H1 (cell line): ENCODE measurements around the gene KCNN4. TPM values are rescaled to one million over a fixed set of nuclear protein-coding genes. Genes with fewer than 3 reads are reported as not detected.

Source experiments
- CTCF ChIA-PET: fragments of 300-600 bp; sonication (Branson Sonifier 250); formaldehyde crosslinking; loops from one replicate; lab custom pipeline; 2021; ENCODE audit not compliant: partially characterized antibody; lab: Charles Lee
- POLR2A ChIA-PET: fragments of 300-600 bp; sonication (Branson Sonifier 250); formaldehyde crosslinking; loops from one replicate; lab custom pipeline; 2021; ENCODE audit warnings: inconsistent platforms; ENCODE audit not compliant: partially characterized antibody; lab: Charles Lee
- DNase-seq, 2 experiments: peaks; one replicate each; pipeline versions ENCODE4 v3.0.0 to v3.0.0-alpha.2; 2010 to 2022; ENCODE audit warnings: low spot score in 2 of 2, low read depth in 1 of 2, mixed read lengths in 1 of 2
- FAIRE-seq: peaks from 2 replicates; lab custom pipeline; 2011; peaks lifted over from hg19 to GRCh38; lab: Jason Lieb, UNC
- H2AFZ ChIP-seq: 2 replicates; pipeline ENCODE4 v1.8.1; 2012; ENCODE audit warnings: low read length, inconsistent platforms
- H2AK5ac ChIP-seq: 2 replicates; pipeline ENCODE4 v1.6.1; 2013; ENCODE audit warnings: low read depth, low read length
- H2BK120ac ChIP-seq: replicated peaks from 2 replicates; pipeline ENCODE3; 2013; ENCODE audit warnings: low read depth, low read length, inconsistent platforms
- H2BK12ac ChIP-seq: 2 replicates; pipeline ENCODE4 v1.6.1; 2013; ENCODE audit warnings: low read depth, low read length
- H2BK15ac ChIP-seq: 2 replicates; pipeline ENCODE4 v1.6.1; 2013; ENCODE audit warnings: low read length
- H2BK20ac ChIP-seq: 2 replicates; pipeline ENCODE4 v1.6.1; 2013; ENCODE audit warnings: low read length
- H2BK5ac ChIP-seq: 2 replicates; pipeline ENCODE4 v1.6.1; 2013; ENCODE audit warnings: low read depth, low read length
- H3K14ac ChIP-seq: 2 replicates; pipeline ENCODE4 v1.6.1; 2013; ENCODE audit warnings: inconsistent platforms; ENCODE audit not compliant: insufficient read length
- H3K18ac ChIP-seq: 2 replicates; pipeline ENCODE4 v1.6.1; 2013; ENCODE audit warnings: low read length; ENCODE audit errors: extremely low read depth
- H3K23ac ChIP-seq: 2 replicates; pipeline ENCODE4 v1.6.1; 2013; ENCODE audit warnings: inconsistent platforms; ENCODE audit not compliant: insufficient read length
- H3K23me2 ChIP-seq: 2 replicates; pipeline ENCODE4 v1.6.1; 2013; ENCODE audit warnings: low read depth, low read length
- H3K27ac ChIP-seq: 2 replicates; pipeline ENCODE4 v1.6.1; 2011; ENCODE audit warnings: low read depth, low read length, inconsistent platforms
- H3K27me3 ChIP-seq, 4 experiments: replicated peaks in 1 of 4; 1 replicate in 1 of 4; 2 replicates in 3 of 4; pipeline versions ENCODE4 v1.6.1 to v1.8.1; 2011 to 2013; ENCODE audit warnings: low read length in 3 of 4, mild to moderate bottlenecking in 3 of 4, inconsistent platforms in 2 of 4, mixed read lengths in 2 of 4, moderate library complexity in 1 of 4; ENCODE audit not compliant: control insufficient read depth in 3 of 4, insufficient read depth in 3 of 4; ENCODE audit errors: extremely low read depth in 1 of 4
- H3K36me3 ChIP-seq, 4 experiments: 2 replicates each; pipeline versions ENCODE4 v1.6.1 to v1.8.1; 2011 to 2013; ENCODE audit warnings: mild to moderate bottlenecking in 4 of 4, low read length in 3 of 4, moderate library complexity in 2 of 4, control low read depth in 1 of 4, inconsistent platforms in 1 of 4; ENCODE audit not compliant: insufficient read depth in 4 of 4, control insufficient read depth in 2 of 4
- H3K4ac ChIP-seq: replicated peaks from 2 replicates; pipeline ENCODE3; 2013; ENCODE audit warnings: low read length, low read depth, mixed read lengths, inconsistent platforms; ENCODE audit not compliant: insufficient read length
- H3K4me1 ChIP-seq, 4 experiments: replicated peaks in 1 of 4; 1 replicate in 1 of 4; 2 replicates in 3 of 4; pipeline versions ENCODE4 v1.6.1 to v1.8.1; 2011 to 2013; ENCODE audit warnings: low read length in 3 of 4, inconsistent platforms in 2 of 4, mixed read lengths in 1 of 4; ENCODE audit not compliant: insufficient read depth in 4 of 4, control insufficient read depth in 3 of 4
- H3K4me2 ChIP-seq, 2 experiments: 2 replicates each; pipeline versions ENCODE4 v1.6.1 to v1.8.1; 2011 to 2013; ENCODE audit warnings: low read depth in 2 of 2, low read length in 2 of 2, control low read depth in 1 of 2, inconsistent platforms in 1 of 2, mild to moderate bottlenecking in 1 of 2; ENCODE audit not compliant: insufficient read depth in 1 of 2
- H3K4me3 ChIP-seq, 4 experiments: fragments of 200-600, 300-600 bp in 1 of 4; sonication (generic), shearing (Covaris generic), sonication (Bioruptor Twin) in 1 of 4; 2 replicates each; pipeline versions ENCODE4 v1.5.1 to v1.8.1; 2011 to 2016; ENCODE audit warnings: low read length in 4 of 4, low read depth in 3 of 4, control low read depth in 2 of 4, inconsistent platforms in 2 of 4, mild to moderate bottlenecking in 2 of 4, mixed read lengths in 1 of 4, moderate library complexity in 1 of 4; ENCODE audit not compliant: insufficient read depth in 2 of 4; ENCODE audit errors: extremely low read depth in 1 of 4
- H3K56ac ChIP-seq: replicated peaks from 2 replicates; pipeline ENCODE3; 2013; ENCODE audit warnings: low read depth, mild to moderate bottlenecking, mixed read lengths, low read length, inconsistent platforms; ENCODE audit not compliant: insufficient read length
- H3K79me1 ChIP-seq: 2 replicates; pipeline ENCODE4 v1.6.1; 2013; ENCODE audit warnings: low read depth, low read length, control low read depth
- H3K79me2 ChIP-seq, 2 experiments: 2 replicates each; pipeline versions ENCODE4 v1.6.1 to v1.8.1; 2012 to 2013; ENCODE audit warnings: low read length in 2 of 2, mild to moderate bottlenecking in 2 of 2, inconsistent platforms in 1 of 2; ENCODE audit not compliant: insufficient read depth in 2 of 2, control insufficient read depth in 1 of 2
- H3K9ac ChIP-seq, 4 experiments: replicated peaks in 1 of 4; 1 replicate in 1 of 4; 2 replicates in 3 of 4; pipeline versions ENCODE4 v1.6.1 to v1.8.1; 2011 to 2013; ENCODE audit warnings: low read depth in 3 of 4, low read length in 3 of 4, control low read depth in 2 of 4, mild to moderate bottlenecking in 2 of 4, moderate library complexity in 2 of 4, inconsistent platforms in 1 of 4; ENCODE audit errors: extremely low read depth in 1 of 4
- H3K9me3 ChIP-seq, 2 experiments: 2 replicates each; pipeline versions ENCODE4 v1.6.1 to v1.8.1; 2012 to 2013; ENCODE audit warnings: mild to moderate bottlenecking in 2 of 2, moderate library complexity in 2 of 2, control low read depth in 1 of 2, inconsistent platforms in 1 of 2, low read depth in 1 of 2, low read length in 1 of 2, mixed read lengths in 1 of 2; ENCODE audit not compliant: insufficient read depth in 2 of 2
- H4K20me1 ChIP-seq, 2 experiments: replicated peaks in 1 of 2; 2 replicates each; pipeline versions ENCODE3 to v1.8.1; 2011 to 2013; ENCODE audit warnings: inconsistent platforms in 2 of 2, low read length in 2 of 2, mild to moderate bottlenecking in 1 of 2; ENCODE audit not compliant: insufficient read depth in 2 of 2, control insufficient read depth in 1 of 2
- H4K5ac ChIP-seq: 2 replicates; pipeline ENCODE4 v1.6.1; 2013; ENCODE audit warnings: low read length, low read depth, mixed read lengths, inconsistent platforms; ENCODE audit not compliant: insufficient read length
- H4K8ac ChIP-seq: 2 replicates; pipeline ENCODE4 v1.8.0; 2013; ENCODE audit warnings: mild to moderate bottlenecking, moderate library complexity, low read length, inconsistent platforms; ENCODE audit not compliant: insufficient read depth; ENCODE audit errors: extremely low read depth
- H4K91ac ChIP-seq: replicated peaks from 2 replicates; pipeline ENCODE3; 2013; ENCODE audit warnings: low read length, mixed read lengths, inconsistent platforms; ENCODE audit not compliant: insufficient read length
- CHD2 ChIP-seq: IDR thresholded peaks from 2 replicates; pipeline ENCODE4 v1.6.1; 2012; ENCODE audit warnings: low read length, improper control_type of control experiment
- GABPA ChIP-seq: IDR thresholded peaks from 2 replicates; pipeline ENCODE4 v1.6.1; 2011; ENCODE audit warnings: mild to moderate bottlenecking, low read length, moderate library complexity, borderline replicate concordance; ENCODE audit not compliant: insufficient read depth
- NANOG ChIP-seq: IDR thresholded peaks from 2 replicates; pipeline ENCODE4 v1.6.1; 2011; ENCODE audit warnings: low read length, low read depth, mild to moderate bottlenecking, inconsistent platforms; ENCODE audit not compliant: insufficient read depth, poor library complexity, severe bottlenecking
- NRF1 ChIP-seq: IDR thresholded peaks from 2 replicates; pipeline ENCODE4 v1.6.1; 2011; ENCODE audit warnings: mild to moderate bottlenecking, low read depth, low read length, improper control_type of control experiment
- WGBS, 2 experiments: shearing (Covaris generic) in 1 of 2; methylation state at CpG; one replicate each; pipeline versions ENCODE4 v1.1.6 to v1.1.7; 2013 to 2015; ENCODE audit warnings: low lambda C conversion rate in 2 of 2, mixed read lengths in 2 of 2, inconsistent platforms in 1 of 2, low coverage in 1 of 2, missing lambda C conversion rate in 1 of 2; ENCODE audit not compliant: insufficient replicate concordance in 2 of 2, insufficient coverage in 1 of 2, insufficient read length in 1 of 2; ENCODE audit errors: extremely low coverage in 1 of 2, missing lambda C conversion rate in 1 of 2; 5-methylcytosine and 5-hydroxymethylcytosine counted together
- polyA plus RNA-seq, 7 experiments: library from polyadenylated mRNA; depleted of rRNA in 3 of 7; stranded (reverse) in 5 of 7; unstranded in 2 of 7; fragments of >200 nt in 5 of 7; fragments of 200-250 nt in 2 of 7; gene quantifications; 1 replicate in 5 of 7; 2 replicates in 1 of 7; 4 replicates in 1 of 7; pipeline versions ENCODE4 v1.2.1 to v1.2.3, GENCODE V29; 2011 to 2013; ENCODE audit warnings: missing spikeins in 2 of 7, mixed read lengths in 2 of 7
- total RNA-seq: library from RNA; stranded (reverse); fragmentation: NEBNext Ultra II Directional; extraction: Animal tissue kit (Norgen Biotek cat#: 25700); gene quantifications from 2 replicates; pipeline ENCODE4 v1.2.1, GENCODE V29; 2021
- TF ChIP-seq, protein P1 (sequence below): IDR thresholded peaks from 2 replicates; pipeline ENCODE4 v1.6.1; 2011; ENCODE audit warnings: low read depth, mild to moderate bottlenecking, low read length; ENCODE audit not compliant: insufficient read depth

KCNN4 gene
- total and polyA plus RNA-seq, 2 of the 8 experiments (the other 6 are each of a cell fraction or from before 2014, with no cell fraction given): 0.78 to 1.5 TPM

DNA sequence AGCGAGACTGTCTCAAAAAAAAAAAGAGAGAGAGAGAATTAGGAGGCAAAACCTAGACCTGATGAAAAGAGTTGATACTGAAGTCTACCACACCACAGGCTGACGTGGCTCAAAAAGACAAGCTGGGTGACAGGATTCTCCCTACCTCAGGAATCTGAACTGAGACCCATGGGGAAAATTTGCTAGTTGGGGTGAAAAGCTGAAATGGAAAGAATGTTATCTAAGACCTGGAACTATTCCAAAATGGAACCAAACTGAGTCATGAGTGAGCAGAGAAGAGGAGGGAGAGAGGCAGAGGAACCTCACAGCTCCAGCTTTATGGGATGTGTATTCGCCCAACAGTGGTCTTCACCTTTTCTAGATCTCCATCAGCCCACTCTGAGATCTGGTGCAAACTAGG, 37.7 kb downstream of the KCNN4 start:
- no peaks in the 10 kb centered on the region for H3K23me2 ChIP-seq
- H2BK5ac ChIP-seq: no peak overlapping the region
- H2AK5ac ChIP-seq: no peak overlapping the region
- no peak overlapping the region for H3K56ac ChIP-seq
- H2BK15ac ChIP-seq: no peak overlapping the region
- no peaks in the 10 kb centered on the region for H3K79me2 ChIP-seq
- no peak overlapping the region for H3K4ac ChIP-seq
- H3K9ac ChIP-seq: no peak overlapping the region
- no peaks in the 10 kb centered on the region for H3K4me1 ChIP-seq
- H4K8ac ChIP-seq: no peak overlapping the region
- H3K79me1 ChIP-seq: no peaks in the 10 kb centered on the region
- H4K20me1 ChIP-seq: peaks cover 0 to 1% of the 10 kb centered on the region in 2 experiments
- H3K4me2 ChIP-seq: no peak overlapping the region
- no peak overlapping the region for H2BK120ac ChIP-seq
- H3K36me3 ChIP-seq: peaks cover 19 to 39% (median 37%) of the 10 kb centered on the region in 4 experiments
- H3K14ac ChIP-seq: no peak overlapping the region
- H2BK20ac ChIP-seq: no peak overlapping the region
- H3K18ac ChIP-seq: no peak overlapping the region
- H2BK12ac ChIP-seq: no peak overlapping the region
- H4K91ac ChIP-seq: no peak overlapping the region
- H3K9me3 ChIP-seq: no peaks in the 10 kb centered on the region
- POLR2A ChIA-PET: interaction anchor here (1.2 to 1.9 kb wide), 3 partner anchors 11 to 26 kb away, joined by 4 read pairs; no protein-coding TSS in a partner anchor
- no peaks in the 10 kb centered on the region for H3K27me3 ChIP-seq
- H3K23ac ChIP-seq: no peak overlapping the region
- no peak overlapping the region for H3K4me3 ChIP-seq
- H2AFZ ChIP-seq: no peak overlapping the region
- H4K5ac ChIP-seq: no peak overlapping the region
- FAIRE-seq: no peak
- no peak overlapping the region for H3K27ac ChIP-seq
- TF ChIP-seq CHD2 (no peak), NANOG (no peak), NRF1 (no peak), GABPA (no peak)
- TF ChIP-seq, protein P1, sequence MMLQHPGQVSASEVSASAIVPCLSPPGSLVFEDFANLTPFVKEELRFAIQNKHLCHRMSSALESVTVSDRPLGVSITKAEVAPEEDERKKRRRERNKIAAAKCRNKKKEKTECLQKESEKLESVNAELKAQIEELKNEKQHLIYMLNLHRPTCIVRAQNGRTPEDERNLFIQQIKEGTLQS: no peak
- DNase-seq: no peak
- 90% methylated on average over 3 of the region's 3 CpGs; no CpG with 5 or more reads in 1 of the 2 experiments for WGBS, 2 experiments
- CTCF ChIA-PET: interaction anchor here (0.7 to 30.4 kb wide), 6 partner anchors 13 to 78 kb away, joined by 3 to 703 read pairs (median 4); partner anchors contain the start of genes KCNN4 and SMG9
